SK-N-SH treated with all-trans-retinoic acid at 6 μM for 48 hours (cell line): ENCODE results near the gene ANKS6.

Experiments
- ATAC-seq: fragments of 200-7000 bp; cut with Tn5 transposase; 3 replicates; pipeline ENCODE4 v1.9.1; 2020; ENCODE audit warnings: mild to moderate bottlenecking, moderate library complexity
- ARNTL ChIP-seq: fragments of 450-650 bp; formaldehyde crosslinking; IDR thresholded peaks from 2 replicates; pipeline ENCODE4 v1.5.0; 2020; ENCODE audit warnings: low read depth, mild to moderate bottlenecking, moderate library complexity, borderline replicate concordance
- BACH2 ChIP-seq: fragments of 250-450 bp; sonication (Bioruptor Pico); IDR thresholded peaks from 2 replicates; pipeline ENCODE4 v1.9.0; 2021; ENCODE audit warnings: mild to moderate bottlenecking, borderline replicate concordance
- CREB5 ChIP-seq: fragments of 250-450 bp; sonication (Bioruptor Pico); IDR thresholded peaks from 2 replicates; pipeline ENCODE4 v1.5.1; 2020; ENCODE audit warnings: low read depth, mild to moderate bottlenecking, moderate library complexity
- CSDC2 ChIP-seq: fragments of 250-450 bp; sonication (Bioruptor Pico); IDR thresholded peaks from 2 replicates; pipeline ENCODE4 v1.5.0; 2020; ENCODE audit warnings: mild to moderate bottlenecking, moderate library complexity
- CSRNP3 ChIP-seq: fragments of 250-450 bp; sonication (Bioruptor Pico); IDR thresholded peaks from 2 replicates; pipeline ENCODE4 v1.5.1; 2021; ENCODE audit warnings: mild to moderate bottlenecking, moderate library complexity
- ESRRG ChIP-seq: fragments of 250-450 bp; sonication (Bioruptor Pico); IDR thresholded peaks from 2 replicates; pipeline ENCODE4 v1.6.1; 2021; ENCODE audit warnings: mild to moderate bottlenecking
- GLIS3 ChIP-seq: fragments of 250-450 bp; sonication (Bioruptor Pico); IDR thresholded peaks from 2 replicates; pipeline ENCODE4 v1.5.0; 2020; ENCODE audit warnings: mild to moderate bottlenecking, moderate library complexity
- ISL1 ChIP-seq: fragments of 250-450 bp; sonication (Bioruptor Pico); IDR thresholded peaks from 2 replicates; pipeline ENCODE4 v2.1.2; 2022; ENCODE audit warnings: mild to moderate bottlenecking, moderate library complexity
- OSR1 ChIP-seq: fragments of 250-450 bp; sonication (Bioruptor Pico); IDR thresholded peaks from 2 replicates; pipeline ENCODE4 v1.8.0; 2022; ENCODE audit warnings: moderate library complexity, mild to moderate bottlenecking, inconsistent platforms
- PATZ1 ChIP-seq: fragments of 250-450 bp; sonication (Bioruptor Pico); IDR thresholded peaks from 2 replicates; pipeline ENCODE4 v1.8.0; 2020; ENCODE audit warnings: mild to moderate bottlenecking, moderate library complexity, borderline replicate concordance
- POU6F1 ChIP-seq: fragments of 250-450 bp; sonication (Bioruptor Pico); IDR thresholded peaks from 2 replicates; pipeline ENCODE4 v1.8.0; 2021; ENCODE audit warnings: low read depth, mild to moderate bottlenecking, moderate library complexity, borderline replicate concordance
- PPARA ChIP-seq: fragments of 250-450 bp; sonication (Bioruptor Pico); IDR thresholded peaks from 2 replicates; pipeline ENCODE4 v1.5.0; 2020; ENCODE audit warnings: mild to moderate bottlenecking, borderline replicate concordance
- RARB ChIP-seq: fragments of 250-450 bp; sonication (Bioruptor Pico); IDR thresholded peaks from 2 replicates; pipeline ENCODE4 v1.8.0; 2021; ENCODE audit warnings: mild to moderate bottlenecking, moderate library complexity
- SNAI2 ChIP-seq: fragments of 250-450 bp; sonication (Bioruptor Pico); IDR thresholded peaks from 2 replicates; pipeline ENCODE4 v1.5.0; 2020; ENCODE audit warnings: mild to moderate bottlenecking, moderate library complexity
- TCF4 ChIP-seq: fragments of 250-450 bp; sonication (Bioruptor Pico); IDR thresholded peaks from 2 replicates; pipeline ENCODE4 v1.8.0; 2021; ENCODE audit warnings: mild to moderate bottlenecking, moderate library complexity, borderline replicate concordance
- TOX ChIP-seq: fragments of 250-450 bp; sonication (Bioruptor Pico); IDR thresholded peaks from 2 replicates; pipeline ENCODE4 v1.8.0; 2021; ENCODE audit warnings: mild to moderate bottlenecking, moderate library complexity, borderline replicate concordance
- TSHZ2 ChIP-seq: fragments of 250-450 bp; sonication (Bioruptor Pico); IDR thresholded peaks from 2 replicates; pipeline ENCODE4 v1.5.0; 2020; ENCODE audit warnings: mild to moderate bottlenecking, moderate library complexity
- ZC3H10 ChIP-seq: fragments of 250-450 bp; sonication (Bioruptor Pico); IDR thresholded peaks from 2 replicates; pipeline ENCODE4 v1.5.1; 2021; ENCODE audit warnings: mild to moderate bottlenecking, moderate library complexity
- ZFP3 ChIP-seq: fragments of 250-450 bp; sonication (Bioruptor Pico); IDR thresholded peaks from 2 replicates; pipeline ENCODE4 v1.5.0; 2020; ENCODE audit warnings: mild to moderate bottlenecking, moderate library complexity
- ZFP30 ChIP-seq: fragments of 450-650 bp; formaldehyde crosslinking; IDR thresholded peaks from 2 replicates; pipeline ENCODE4 v1.5.0; 2022; ENCODE audit warnings: mild to moderate bottlenecking, moderate library complexity
- ZNF565 ChIP-seq: fragments of 450-650 bp; formaldehyde crosslinking; conservative IDR thresholded peaks from 2 replicates; pipeline ENCODE4 v1.5.0; 2020; ENCODE audit warnings: low read depth, mild to moderate bottlenecking, moderate library complexity
- ZNF70 ChIP-seq: fragments of 450-650 bp; formaldehyde crosslinking; IDR thresholded peaks from 2 replicates; pipeline ENCODE4 v1.5.0; 2020; ENCODE audit warnings: mild to moderate bottlenecking, moderate library complexity
- ZNF8 ChIP-seq: fragments of 450-650 bp; formaldehyde crosslinking; IDR thresholded peaks from 2 replicates; pipeline ENCODE4 v1.5.0; 2020; ENCODE audit warnings: mild to moderate bottlenecking, moderate library complexity

ANKS6 gene

GRCh38 chr9:98833090-98833956 lies 37.0 kb upstream of the ANKS6 start:
- no peak for ATAC-seq
- TF ChIP-seq RARB = no peak
- TF ChIP-seq CSRNP3 (CRISPR knock-in tag) = no peak
- TF ChIP-seq ZC3H10 (CRISPR knock-in tag) = no peak
- no peak for TF ChIP-seq ISL1 (CRISPR knock-in tag)
- no peak for TF ChIP-seq CSDC2 (CRISPR knock-in tag)
- no peak for TF ChIP-seq ZFP30 (CRISPR knock-in tag)
- no peak for TF ChIP-seq TCF4 (CRISPR knock-in tag)
- TF ChIP-seq ZNF565 (CRISPR knock-in tag) = no peak

- no peak for TF ChIP-seq PATZ1 (CRISPR knock-in tag)
- TF ChIP-seq ZFP30 (CRISPR knock-in tag) = no peak
- TF ChIP-seq TSHZ2 (CRISPR knock-in tag) = no peak
- no peak for TF ChIP-seq TCF4 (CRISPR knock-in tag)
- no peak for TF ChIP-seq BACH2 (CRISPR knock-in tag)
- no peak for TF ChIP-seq ZFP3 (CRISPR knock-in tag)
- no peak for TF ChIP-seq ZNF8 (CRISPR knock-in tag)
- no peak for TF ChIP-seq ZC3H10 (CRISPR knock-in tag)
- TF ChIP-seq PPARA (CRISPR knock-in tag) = no peak
- TF ChIP-seq ZNF70 (CRISPR knock-in tag) = no peak
- TF ChIP-seq ESRRG (CRISPR knock-in tag) = no peak
- no peak for TF ChIP-seq ARNTL (CRISPR knock-in tag)
- no peak for TF ChIP-seq GLIS3
- no peak for TF ChIP-seq ZNF565 (CRISPR knock-in tag)
- no peak for ATAC-seq
Observed at GRCh38 chr9:98832768-98833089, 36.4 kb upstream of the ANKS6 start.

GRCh38 chr9:98831696-98832095 lies 35.3 kb upstream of the ANKS6 start:
- no peak for TF ChIP-seq CREB5 (CRISPR knock-in tag)
- no peak for ATAC-seq

- ATAC-seq = no peak
- TF ChIP-seq GLIS3 (no peak), TOX (CRISPR knock-in tag) (no peak), ZFP3 (CRISPR knock-in tag) (no peak), BACH2 (CRISPR knock-in tag) (no peak), TCF4 (CRISPR knock-in tag) (no peak), SNAI2 (CRISPR knock-in tag) (no peak), CSDC2 (CRISPR knock-in tag) (no peak), ARNTL (CRISPR knock-in tag) (no peak), CREB5 (CRISPR knock-in tag) (no peak), OSR1 (no peak), ISL1 (CRISPR knock-in tag) (no peak), PPARA (CRISPR knock-in tag) (no peak), ZNF70 (CRISPR knock-in tag) (no peak), RARB (no peak), CSRNP3 (CRISPR knock-in tag) (no peak), POU6F1 (CRISPR knock-in tag) (no peak), ZNF8 (CRISPR knock-in tag) (no peak)
Observed at GRCh38 chr9:98830554-98830953, 34.2 kb upstream of the ANKS6 start.
